Peyer's patch (tissue), 4 donors: ENCODE measurements around the gene TUBA3D.
"Not testable (repeated sequence)": the region's sequence is repeated elsewhere in the genome, so short reads cannot be mapped to it uniquely, and the experiment has no call there.

ENCODE experiments used
- POLR2A ChIP-seq, 2 donors: fragments of 450-650 bp; IDR thresholded peaks; one replicate each; pipeline ENCODE4 v1.5.1; 2017; ENCODE audit warnings: antibody characterized with exemption in 2 of 2, mild to moderate bottlenecking in 2 of 2, moderate library complexity in 2 of 2
- TF ChIP-seq, protein P1 (sequence below), 6 experiments: fragments of 450-650 bp in 4 of 6; fragments of 200-600 bp in 2 of 6; sonication (generic) in 1 of 6; IDR thresholded peaks; one replicate each; pipeline ENCODE4 v1.5.1; 2017 to 2019; ENCODE audit warnings: antibody characterized with exemption in 6 of 6, mild to moderate bottlenecking in 3 of 6, moderate library complexity in 1 of 6

DNA sequence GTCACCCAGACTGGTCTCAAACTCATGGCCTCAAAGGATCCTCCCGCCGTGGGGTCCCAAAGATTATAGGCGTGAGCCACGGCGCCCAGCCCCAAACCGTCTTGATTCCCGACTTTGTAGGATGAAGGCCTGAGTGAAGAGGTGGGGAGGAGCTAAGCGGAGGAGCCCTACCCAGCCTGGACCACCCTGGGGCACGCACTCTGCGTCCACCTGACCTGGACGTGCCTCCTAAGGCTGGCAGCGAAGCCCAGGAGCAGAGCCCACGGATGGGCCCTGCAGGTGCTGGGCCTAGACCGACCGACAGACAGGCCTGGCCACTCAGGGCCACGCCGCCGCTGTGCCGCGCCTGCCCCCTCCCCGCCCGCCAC, 15.5 kb downstream of the TUBA3D start:
- TF ChIP-seq POLR2A (IDR thresholded peaks at IDR 0.05), result not testable (repeated sequence)
- TF ChIP-seq, protein P1, sequence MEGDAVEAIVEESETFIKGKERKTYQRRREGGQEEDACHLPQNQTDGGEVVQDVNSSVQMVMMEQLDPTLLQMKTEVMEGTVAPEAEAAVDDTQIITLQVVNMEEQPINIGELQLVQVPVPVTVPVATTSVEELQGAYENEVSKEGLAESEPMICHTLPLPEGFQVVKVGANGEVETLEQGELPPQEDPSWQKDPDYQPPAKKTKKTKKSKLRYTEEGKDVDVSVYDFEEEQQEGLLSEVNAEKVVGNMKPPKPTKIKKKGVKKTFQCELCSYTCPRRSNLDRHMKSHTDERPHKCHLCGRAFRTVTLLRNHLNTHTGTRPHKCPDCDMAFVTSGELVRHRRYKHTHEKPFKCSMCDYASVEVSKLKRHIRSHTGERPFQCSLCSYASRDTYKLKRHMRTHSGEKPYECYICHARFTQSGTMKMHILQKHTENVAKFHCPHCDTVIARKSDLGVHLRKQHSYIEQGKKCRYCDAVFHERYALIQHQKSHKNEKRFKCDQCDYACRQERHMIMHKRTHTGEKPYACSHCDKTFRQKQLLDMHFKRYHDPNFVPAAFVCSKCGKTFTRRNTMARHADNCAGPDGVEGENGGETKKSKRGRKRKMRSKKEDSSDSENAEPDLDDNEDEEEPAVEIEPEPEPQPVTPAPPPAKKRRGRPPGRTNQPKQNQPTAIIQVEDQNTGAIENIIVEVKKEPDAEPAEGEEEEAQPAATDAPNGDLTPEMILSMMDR (IDR thresholded peaks at IDR 0.05), result not testable (repeated sequence)
